AG10803 (cell line): ENCODE results near the gene DMRT1.

Source experiments
- DNase-seq: peaks from one replicate; pipeline ENCODE4 v3.0.0; 2010; ENCODE audit warnings: low read depth
- H3K4me3 ChIP-seq: 2 replicates; pipeline ENCODE4 v1.5.1; 2011; ENCODE audit warnings: mild to moderate bottlenecking, low read length, control low read depth
- CTCF ChIP-seq: conservative IDR thresholded peaks from 2 replicates; pipeline ENCODE4 v1.5.1; 2011; ENCODE audit warnings: mild to moderate bottlenecking, low read length, control low read depth, inconsistent platforms

The DMRT1 gene

GRCh38 chr9:959914-960313, 118.4 kb downstream of the DMRT1 start:
- H3K4me3 ChIP-seq, result no peak overlapping the region
- TF ChIP-seq CTCF, result no peak
- no peak for DNase-seq

- TF ChIP-seq CTCF, result no peak
- DNase-seq, result no peak
- H3K4me3 ChIP-seq, result no peak overlapping the region
Observed at GRCh38 chr9:962023-962422, 120.5 kb downstream of the DMRT1 start.

GRCh38 chr9:965497-965896, 124.0 kb downstream of the DMRT1 start:
- no peak for TF ChIP-seq CTCF
- DNase-seq, result no peak

GRCh38 chr9:966870-967269, 125.4 kb downstream of the DMRT1 start:
- no peak overlapping the region for H3K4me3 ChIP-seq
- no peak for TF ChIP-seq CTCF
- no peak for DNase-seq

More at GRCh38 chr9:965497-965896, 124.0 kb downstream of the DMRT1 start:
- H3K4me3 ChIP-seq, result no peak overlapping the region

- no peak overlapping the region for H3K4me3 ChIP-seq
- no peak for DNase-seq
- no peak for TF ChIP-seq CTCF
Observed at GRCh38 chr9:967436-967835, 125.9 kb downstream of the DMRT1 start.

- no peak overlapping the region for H3K4me3 ChIP-seq
- DNase-seq, result no peak
- no peak for TF ChIP-seq CTCF
Observed at GRCh38 chr9:967903-968641, 126.6 kb downstream of the DMRT1 start.
